HUDEP-2 (cell line): ENCODE measurements around the gene ZNF385A.

Experiments used
- DNase-seq, 76 experiments: peaks; one replicate each; lab custom pipeline; 2025; ENCODE audit not compliant: unreplicated experiment in 76 of 76; lab: John Stamatoyannopoulos, UW

ZNF385A gene

DNA sequence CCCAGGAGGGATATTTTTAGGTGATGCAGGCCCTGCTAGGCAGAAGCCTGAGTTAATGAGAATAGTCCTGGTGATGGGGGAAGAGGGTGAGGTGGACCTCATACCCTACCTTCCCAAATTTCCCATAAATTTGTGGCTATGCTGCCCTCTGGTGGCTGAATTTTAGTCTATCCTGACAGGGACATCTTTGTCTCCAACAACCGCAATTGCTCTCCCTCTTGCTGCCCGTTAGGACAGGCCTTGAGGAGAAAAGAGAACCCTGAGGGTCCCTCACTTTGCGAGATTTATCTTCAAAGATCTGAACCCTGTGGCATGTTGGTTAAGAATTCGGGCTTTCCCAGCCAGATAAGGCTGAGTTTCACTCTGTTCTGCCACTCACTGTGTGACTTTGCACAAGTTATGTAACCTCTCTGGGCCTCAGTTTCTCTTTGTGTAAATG lies 9.8 kb upstream of the ZNF385A start:
- peak in 41 of 76 experiments; percentile 10 to 63 (median 30) for DNase-seq

DNA sequence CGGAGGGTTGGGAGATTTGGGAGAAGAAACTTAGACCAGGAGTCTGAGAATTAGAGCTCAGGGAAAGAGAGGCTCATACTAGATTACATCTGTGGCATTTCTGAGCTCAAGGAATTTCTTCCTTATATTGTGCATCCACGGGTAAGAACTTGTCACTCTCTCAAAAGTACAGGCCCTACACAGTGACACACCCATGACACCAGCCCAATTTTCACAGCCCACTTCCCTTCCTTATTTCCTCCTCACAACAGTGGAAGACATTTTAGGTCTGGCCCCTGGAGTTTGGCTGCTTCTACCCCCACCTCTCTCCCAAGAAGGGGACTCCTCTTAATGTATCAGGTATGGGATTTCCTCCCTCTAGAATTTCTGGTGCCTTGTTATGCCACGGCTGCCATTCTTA lies 9.2 kb upstream of the ZNF385A start:
- no peak for DNase-seq

DNA sequence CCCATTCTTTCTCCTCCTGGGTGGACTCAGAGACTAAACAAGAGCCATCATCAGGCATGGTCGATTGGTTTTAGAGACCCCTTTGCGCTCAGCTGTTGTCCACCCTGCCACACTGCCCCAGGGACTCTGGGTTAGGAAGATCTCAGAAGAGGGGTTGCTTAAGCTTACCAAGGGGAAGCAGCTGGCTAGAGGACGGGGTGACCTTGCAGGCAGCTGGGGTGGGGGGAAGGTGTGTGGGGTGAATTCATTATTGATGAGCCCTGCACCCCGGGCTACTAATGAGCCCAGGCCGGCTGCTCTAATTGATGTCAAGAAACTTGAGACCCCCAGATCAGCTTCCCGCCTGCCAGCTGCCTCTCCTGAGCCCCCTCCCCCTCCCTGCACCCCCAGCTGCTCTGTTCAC lies 8.7 kb upstream of the ZNF385A start:
- no peak for DNase-seq

DNA sequence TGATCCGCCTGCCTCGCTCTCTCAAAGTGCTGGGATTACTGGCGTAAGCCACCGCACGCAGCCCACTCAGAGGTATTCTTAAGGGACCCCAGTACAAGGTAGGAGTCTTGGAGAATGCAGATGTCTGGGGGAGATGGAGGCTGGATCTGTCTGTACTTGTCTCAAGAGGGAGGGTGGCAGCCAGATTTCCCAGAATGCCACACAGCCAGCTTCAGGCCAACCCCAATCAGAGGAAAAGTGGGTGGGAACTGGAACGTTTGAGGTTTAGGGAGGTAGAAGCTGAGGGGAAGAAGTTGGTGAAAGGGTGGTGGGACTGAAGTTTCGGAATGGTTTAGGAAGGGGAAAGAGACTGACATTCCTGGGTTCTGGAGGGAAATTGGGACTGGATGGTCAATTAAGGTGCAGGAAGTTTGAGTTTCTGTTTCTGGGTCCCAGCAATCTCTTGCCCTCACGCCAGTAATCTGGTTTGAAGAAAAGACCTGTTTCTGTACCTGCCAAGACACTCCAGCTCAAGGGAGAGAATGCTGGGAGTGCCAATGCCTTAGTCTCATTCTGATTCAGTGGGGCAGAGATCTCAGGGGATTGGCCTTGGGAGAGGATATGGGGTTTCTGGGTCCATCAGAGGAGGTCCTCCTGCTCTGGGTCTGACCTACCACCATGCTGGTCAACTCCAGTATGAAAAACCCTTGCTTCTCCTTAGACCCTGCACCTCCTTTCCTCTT lies 8.1 kb upstream of the ZNF385A start:
- no peak for DNase-seq

DNA sequence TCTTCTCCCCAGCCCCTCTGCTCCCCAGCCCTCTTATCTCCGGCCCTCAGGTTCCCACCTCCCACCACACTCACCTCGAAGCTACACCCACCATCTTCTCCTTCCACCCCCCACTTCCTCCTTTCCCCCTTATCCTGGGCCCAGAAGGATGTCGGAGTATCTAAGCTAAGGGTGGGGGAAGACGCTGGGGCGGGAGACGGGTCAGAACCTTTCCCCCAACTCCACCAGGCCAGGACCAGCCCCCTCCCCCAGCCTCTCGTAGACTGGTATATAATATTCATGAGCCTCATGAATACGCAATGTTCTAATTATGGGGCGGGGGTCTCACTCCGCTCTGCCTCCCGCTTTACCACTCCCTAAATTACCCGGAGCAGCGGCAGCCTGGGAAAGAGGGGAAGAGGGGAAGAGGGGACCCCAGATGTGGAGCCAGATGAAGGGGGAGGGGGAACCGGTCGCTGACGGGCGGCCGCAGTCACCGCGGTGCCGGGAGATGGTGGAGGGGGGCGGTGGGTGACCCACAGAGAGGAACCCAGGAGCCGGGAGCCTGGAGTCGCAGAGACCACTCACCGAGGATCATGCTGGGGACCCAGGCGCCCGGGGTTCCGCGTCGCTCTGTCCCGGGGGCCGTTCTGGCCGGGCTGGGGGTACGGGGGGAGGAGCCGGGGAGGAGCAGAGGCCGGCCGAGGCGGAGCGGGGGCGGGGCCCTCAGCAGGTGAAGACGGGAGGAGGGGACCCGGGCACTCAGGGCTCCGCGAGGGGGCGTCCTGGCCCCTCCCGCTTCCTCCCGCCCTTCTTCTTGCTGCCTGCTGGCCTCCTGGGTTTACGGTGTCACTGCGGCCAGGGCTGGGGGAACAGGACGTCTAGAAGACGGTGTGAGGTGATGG lies 6.4 kb upstream of the ZNF385A start:
- peak in 10 of 76 experiments; percentile 11 to 29 (median 18) for DNase-seq

DNA sequence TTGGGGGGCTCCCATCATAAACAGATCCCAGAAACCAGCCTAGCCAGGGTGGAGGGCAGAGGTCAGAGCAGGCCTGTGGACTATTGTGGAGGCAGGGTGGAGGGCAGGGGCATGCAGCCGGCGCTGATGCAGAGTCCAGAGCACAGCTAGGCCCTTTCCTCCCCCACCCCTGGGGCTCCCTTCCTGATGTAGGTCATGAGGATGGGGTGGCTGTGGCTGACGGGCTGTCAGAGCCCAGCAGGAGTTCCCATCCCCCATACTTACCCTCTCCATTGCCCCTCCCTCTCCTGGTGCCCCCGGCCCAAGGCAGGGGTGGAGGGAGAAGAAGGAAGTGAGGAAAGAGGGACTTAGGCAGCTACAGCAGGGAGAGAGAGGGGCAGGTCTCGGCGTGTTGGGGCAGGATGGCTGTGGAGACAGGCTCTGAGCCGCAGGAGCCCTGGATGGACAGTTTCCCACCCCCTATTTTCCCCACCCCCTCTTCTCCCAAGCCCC lies 5.7 kb upstream of the ZNF385A start:
- no peak for DNase-seq

DNA sequence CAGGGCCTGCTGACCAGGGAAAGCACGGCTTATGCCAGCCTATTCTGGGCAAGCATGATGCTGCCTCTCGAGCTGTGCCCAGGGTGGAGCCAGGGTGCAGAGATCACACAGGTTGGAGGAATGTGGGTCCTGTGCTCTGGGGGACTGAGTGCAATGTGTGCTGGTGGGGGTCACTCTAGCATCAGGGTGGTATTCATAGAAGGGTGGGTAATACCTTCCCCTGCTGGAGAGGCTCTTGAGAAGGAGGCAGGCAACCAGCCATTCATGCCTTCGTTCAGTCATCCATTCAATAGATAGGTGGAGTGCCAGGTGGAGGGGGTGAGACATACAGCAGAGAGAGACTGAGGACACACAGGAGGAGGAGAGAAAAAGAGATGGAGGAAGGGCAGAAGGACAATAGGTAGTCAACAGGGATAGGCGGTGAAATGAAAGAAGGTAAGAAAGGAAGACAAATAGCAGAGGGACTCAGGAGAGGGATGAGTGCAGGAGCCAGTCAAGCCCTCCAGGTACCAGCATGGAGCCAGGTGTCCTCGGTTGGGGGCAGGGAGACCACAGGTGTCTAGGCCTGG lies 5.2 kb upstream of the ZNF385A start:
- DNase-seq: no peak

DNA sequence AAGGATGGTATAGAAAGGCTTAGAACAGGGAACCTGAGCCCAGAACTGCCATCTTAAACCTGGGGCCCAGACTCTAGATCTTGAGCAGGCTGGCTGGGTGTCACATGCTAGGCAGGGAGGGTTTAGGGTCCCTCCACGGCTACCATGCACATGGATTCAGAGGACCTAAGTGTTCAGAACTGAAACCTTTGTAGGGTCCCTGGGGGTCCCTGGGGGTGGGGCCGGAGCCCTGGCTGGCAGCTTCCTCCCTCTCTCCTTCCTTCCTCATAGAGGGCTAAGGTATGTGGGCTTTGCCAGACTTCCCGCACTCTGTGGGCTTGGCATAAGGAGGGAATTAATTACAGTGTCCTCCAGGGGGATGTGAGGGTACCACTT lies 4.6 kb upstream of the ZNF385A start:
- DNase-seq: no peak

DNA sequence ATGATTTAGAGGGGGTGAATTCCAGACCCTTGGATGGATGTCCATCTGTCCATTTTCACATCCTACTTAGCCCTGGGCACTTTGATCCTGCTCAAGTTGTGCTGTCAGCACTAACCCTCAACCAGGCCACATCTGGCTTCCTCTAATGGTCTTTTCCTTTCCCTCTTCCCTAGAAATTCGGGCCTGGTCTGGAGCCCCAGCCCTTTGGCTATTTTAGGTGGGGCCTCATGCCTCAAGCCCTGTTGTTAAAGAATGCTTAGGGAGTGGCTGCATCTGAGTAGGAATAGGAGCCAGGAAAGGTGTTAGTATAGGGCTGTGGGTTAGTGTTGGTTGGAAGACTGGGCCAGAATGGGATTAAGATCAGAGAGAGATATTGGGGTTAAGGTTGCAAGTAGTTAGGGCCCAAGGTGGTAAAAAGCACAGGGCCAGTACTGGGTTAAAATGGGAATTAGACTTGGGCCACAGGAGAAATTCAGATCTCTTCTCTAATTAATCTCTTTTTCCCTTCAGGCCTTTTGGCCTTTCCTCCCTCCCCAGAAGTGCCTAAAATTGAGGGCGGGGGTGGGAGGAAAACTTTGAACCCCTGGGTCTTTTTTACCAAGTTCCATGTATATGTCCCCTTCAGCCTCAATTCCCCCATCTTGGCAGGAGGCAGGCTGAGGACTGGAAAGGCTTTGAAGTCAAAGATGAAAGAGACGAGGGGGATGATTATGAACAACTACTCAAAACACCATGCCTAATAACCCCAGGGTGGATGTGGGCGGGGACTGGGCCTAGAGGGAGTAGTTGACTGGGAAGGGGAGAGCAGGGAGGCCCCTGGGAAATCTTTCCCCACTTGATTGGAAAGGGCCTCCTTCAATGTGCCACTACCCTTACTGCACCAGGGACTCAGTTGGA lies 4.0 kb upstream of the ZNF385A start:
- no peak for DNase-seq

DNA sequence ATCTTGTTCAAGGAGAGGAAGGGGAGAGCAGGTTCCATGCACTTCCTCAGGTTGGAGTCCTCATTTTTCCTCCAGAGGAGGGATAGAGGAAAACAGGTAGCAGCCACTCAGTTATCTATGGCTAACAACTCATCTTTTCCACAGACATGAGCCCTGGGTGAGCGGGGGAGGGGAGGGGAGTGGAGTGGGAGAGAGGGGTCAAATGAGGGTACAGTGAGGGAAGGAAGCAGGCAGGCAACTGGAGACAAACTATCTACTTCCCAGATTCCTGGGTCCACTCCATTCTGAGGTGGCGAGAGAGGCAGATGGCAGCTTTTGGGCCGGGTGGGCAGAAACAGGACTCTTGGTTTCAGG lies 2.6 kb upstream of the ZNF385A start:
- no peak for DNase-seq

DNA sequence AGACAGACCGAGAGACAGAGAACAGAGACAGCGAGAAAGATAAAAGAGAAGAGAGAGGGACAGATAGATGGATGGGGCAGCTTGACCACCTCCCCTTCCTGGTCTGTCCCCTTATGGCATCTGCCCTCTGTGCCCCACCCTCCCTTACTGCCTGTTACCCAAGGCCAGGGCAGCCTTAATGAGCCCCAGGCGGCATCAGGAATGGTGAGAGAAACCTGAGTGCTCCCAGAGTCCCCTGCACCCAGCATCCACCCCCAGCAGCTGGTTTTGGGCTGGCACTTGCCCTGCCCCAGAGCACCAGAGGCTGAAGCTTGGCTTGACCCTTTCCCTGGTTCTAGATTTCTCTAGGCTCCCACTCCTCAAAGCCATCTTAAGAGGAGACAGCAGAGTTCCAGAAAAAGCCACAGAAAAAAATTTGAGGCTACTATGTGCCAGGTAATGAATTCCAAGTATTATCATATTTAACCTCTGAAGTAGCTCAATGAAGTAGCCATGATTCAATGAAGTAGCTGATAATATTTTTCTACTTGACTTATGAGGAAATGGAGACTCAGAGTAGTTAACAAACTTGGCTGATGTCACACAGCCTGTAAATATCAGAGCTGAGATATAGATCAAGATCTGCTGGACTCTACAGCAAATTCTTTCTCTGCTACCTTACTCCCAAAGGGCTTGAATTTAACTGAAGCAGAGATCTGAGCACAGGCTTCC lies 2.0 kb upstream of the ZNF385A start:
- DNase-seq: no peak

DNA sequence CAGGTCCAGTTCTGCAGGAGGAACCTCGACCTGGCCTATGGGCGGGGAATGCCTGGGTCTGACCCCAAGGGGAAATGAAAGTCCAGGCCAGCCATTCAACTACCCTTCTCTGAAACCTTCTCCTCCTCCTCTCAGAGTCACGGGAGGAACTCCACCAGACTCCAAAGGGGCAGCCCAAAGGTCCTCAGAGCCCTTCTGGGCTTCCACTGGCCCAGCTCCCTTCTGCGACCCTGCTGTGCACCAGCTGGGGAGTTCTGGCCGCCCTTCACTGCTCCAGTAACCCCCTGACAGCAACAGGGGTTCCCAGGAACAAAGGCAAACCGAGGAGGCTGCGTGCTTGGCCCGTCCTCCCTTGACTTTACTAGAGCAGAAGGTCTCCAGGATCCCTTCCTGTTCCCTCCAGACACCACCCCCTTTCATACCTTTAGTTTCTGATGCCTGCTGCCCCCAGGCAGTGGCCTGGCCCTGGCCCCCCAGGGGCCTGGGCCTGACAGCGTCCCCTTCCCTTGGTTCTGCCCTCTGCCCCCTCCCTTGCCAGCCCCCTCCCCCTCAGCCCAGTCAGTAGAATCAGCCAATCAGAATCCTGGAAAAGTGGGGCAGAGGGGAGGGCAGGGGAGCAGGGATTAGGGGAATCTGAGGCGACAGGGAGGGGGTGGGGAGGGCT lies 850 bp upstream of the ZNF385A start:
- no peak for DNase-seq

DNA sequence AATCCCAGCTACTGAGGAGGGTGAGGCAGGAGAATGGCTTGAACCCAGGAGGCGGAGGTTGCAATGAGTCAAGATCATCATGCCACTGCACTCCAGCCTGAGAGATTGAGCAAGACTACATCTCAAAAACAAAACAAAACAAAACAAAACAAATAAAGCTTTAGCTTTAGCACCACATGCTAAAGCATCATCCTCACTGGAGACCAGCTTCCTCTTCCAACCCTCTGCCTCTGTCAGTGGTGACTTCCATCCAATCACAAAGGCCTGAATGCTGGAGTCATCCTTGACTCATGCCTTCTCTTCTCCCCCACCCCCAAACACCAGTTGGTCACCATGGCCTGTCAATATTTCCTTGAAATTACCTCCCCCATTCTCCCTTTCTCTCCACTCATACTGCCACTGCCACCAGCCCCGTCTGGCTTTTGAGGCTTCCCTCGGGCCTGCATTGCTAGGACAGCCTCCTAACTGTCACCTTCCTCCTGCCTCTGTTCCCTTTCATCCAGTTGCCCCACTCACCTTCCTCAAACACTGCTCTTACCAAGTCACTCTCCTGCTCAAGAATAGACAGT lies 1.4 kb downstream of the ZNF385A start:
- DNase-seq: no peak

DNA sequence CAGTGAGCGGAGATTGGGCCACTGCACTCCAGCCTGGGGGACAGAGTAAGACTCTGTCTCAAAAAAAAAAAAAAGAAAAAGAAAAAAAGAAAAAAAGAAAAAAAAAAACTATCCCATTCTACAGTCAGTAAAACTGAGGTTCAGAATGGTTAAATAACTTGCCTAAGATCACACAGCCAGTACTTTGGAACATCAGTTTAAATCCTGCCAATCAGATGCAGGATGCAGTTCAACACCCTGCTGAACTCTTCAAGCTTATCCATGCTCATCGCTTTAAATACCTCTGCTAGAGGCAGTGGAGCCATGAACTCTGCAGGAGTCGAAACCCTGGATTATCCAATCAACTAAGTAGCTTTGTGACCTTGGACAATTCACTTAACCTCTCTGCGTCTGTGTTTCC lies 3.4 kb downstream of the ZNF385A start:
- DNase-seq: no peak

DNA sequence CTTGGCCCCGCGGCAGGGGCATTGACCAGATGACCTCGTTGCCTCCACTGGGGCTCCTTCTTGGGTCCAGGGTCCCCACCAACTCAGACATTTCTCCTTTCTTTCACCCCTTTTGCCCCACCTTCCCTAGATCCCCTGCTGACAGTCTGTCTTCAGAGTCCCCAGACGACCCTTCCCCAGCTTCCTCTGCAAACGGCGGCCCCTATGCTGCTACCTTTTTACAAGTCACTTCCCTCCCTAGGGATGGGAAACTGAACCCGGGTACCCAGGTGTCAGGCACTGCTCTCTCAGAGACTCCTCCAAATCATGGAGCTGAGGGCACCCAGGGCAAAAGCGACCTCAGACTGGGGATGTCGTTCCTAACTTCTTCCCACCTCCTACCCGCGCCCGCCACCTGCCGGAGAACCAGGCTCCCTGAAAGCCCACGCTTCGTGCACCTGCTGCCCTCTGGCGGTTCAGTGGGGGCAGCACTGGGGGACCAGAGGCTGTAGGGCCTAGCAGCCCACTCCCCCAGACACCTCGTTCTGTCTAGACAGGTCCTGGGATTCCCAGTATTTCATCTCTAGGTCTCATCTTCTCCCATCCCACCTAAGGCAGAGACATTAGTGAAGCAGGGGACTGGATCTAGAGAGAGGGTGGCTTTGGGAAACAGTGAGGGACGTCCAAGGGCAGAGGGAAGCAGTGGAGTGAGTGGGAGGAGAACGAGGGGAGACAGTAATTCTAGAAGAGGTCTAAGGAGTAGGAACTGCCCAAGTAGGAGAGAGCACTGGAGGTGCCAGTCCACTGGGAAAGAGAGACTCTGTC lies 4.9 kb downstream of the ZNF385A start:
- peak in 71 of 76 experiments; percentile 7 to 88 (median 73) for DNase-seq

DNA sequence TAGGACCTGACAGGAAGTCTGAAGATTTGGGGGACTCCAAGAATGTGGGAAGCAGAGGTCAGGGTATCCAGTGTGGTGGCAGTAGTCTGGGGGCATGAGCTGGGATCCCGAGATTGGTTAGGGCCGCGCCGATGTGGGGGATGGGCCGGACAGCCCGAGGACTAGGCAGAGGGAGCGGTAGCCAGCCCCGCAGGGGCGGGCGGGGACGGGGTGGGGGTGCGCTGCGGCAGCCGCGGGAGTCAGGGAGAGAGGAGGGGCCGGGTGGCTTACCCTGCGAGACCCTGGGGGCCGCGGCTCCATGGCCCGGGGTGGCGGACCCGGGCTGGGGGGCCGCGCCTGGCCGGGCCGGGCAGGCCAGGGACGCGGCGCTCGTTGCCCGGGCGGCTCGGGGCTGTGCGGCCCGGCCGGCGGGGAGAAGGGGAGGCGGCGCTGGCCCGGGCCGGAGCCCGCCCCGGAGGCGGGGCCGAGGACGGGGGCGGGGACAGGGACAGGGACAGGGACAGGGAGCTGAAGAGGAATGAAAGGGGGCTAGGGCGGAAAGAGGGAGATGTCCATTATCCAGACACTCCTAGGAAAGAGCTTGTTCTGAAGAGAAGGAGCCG lies 5.6 kb downstream of the ZNF385A start:
- no peak for DNase-seq

DNA sequence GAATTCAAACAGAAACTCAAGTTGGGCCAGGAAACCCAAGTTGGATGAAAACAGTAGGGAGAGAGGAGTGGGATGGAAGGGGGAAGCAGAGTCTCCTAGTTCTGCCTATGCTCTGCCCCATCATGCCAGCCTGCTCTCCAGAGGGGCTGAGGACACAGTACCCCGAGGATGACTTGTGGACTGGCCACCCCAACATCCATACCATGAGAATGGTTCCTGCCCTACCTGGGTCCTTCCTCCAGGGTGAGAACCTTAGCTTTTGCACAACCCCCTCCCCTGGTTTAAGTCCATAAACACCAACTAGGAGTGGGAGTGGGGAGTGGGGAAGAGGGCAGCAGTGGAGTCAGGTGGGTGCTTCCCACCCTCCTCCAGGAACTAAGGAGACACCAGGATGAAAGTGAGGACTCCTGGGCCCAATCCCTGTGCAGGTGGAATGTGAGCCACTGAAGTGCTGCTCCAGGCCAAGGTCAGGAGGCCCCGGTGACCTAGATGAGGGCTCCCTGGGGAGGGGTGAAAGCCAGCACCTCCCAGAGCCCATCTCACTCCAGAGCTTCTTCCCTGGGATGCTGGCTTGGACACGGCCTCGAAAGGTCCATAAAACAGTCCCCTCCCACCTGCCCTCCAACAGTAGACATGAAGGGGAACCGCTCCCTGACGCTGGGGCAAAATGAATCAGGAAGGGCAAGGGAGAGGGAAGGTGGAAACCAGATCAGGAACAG lies 6.6 kb downstream of the ZNF385A start:
- DNase-seq: no peak
